ENCODE data around the gene PPFIBP1. TPM values are rescaled to one million over a fixed set of nuclear protein-coding genes. Genes with fewer than 3 reads are reported as not detected.

Gene PPFIBP1
- total and polyA plus RNA-seq, 2 of the 13 experiments (the other 11 are each of a cell fraction or from before 2014, with no cell fraction given), result 16.2 to 21.8 TPM

DNA sequence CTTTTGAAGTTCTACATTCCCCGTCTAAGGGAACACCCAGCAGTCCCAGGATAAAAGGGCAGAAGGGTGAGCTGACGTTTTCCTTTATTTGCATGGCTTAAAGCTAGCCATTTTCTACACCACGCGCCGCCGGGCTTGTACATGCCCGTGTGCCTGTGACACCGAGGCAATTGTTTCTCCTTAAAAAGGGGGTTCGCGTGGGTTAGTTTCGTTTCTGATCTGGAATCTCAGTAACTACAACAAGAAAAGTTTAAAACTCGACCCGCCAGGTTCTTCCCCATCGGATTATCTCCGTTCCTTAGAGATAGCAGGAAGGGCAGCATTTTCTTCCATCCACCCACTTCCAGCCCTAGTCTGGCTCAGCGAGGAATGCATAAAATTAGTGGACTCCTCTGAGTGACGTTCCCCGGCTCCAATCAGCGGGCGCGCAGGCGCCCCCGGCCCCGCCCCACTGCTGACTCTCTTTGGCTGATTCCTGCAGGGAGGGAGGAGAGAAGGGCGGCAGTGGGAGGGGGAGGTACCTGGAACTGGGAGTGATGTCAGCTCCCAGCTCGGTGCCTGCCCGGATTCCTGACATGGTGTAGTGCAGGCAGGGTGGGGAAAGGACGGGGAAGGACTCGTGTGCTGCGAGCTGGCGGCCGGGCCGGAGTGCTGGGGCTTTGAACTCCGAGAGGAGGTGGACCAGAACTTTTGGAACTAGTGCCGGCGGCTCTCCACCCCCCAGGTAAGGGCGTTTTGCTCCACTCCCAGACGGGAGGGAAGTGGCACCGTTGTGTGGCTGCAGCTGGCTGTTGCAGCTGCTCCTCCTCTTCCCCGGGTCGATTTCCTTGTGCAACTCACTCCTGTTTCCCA, at the start of gene PPFIBP1 (continued):
- TF ChIP-seq, protein P1, sequence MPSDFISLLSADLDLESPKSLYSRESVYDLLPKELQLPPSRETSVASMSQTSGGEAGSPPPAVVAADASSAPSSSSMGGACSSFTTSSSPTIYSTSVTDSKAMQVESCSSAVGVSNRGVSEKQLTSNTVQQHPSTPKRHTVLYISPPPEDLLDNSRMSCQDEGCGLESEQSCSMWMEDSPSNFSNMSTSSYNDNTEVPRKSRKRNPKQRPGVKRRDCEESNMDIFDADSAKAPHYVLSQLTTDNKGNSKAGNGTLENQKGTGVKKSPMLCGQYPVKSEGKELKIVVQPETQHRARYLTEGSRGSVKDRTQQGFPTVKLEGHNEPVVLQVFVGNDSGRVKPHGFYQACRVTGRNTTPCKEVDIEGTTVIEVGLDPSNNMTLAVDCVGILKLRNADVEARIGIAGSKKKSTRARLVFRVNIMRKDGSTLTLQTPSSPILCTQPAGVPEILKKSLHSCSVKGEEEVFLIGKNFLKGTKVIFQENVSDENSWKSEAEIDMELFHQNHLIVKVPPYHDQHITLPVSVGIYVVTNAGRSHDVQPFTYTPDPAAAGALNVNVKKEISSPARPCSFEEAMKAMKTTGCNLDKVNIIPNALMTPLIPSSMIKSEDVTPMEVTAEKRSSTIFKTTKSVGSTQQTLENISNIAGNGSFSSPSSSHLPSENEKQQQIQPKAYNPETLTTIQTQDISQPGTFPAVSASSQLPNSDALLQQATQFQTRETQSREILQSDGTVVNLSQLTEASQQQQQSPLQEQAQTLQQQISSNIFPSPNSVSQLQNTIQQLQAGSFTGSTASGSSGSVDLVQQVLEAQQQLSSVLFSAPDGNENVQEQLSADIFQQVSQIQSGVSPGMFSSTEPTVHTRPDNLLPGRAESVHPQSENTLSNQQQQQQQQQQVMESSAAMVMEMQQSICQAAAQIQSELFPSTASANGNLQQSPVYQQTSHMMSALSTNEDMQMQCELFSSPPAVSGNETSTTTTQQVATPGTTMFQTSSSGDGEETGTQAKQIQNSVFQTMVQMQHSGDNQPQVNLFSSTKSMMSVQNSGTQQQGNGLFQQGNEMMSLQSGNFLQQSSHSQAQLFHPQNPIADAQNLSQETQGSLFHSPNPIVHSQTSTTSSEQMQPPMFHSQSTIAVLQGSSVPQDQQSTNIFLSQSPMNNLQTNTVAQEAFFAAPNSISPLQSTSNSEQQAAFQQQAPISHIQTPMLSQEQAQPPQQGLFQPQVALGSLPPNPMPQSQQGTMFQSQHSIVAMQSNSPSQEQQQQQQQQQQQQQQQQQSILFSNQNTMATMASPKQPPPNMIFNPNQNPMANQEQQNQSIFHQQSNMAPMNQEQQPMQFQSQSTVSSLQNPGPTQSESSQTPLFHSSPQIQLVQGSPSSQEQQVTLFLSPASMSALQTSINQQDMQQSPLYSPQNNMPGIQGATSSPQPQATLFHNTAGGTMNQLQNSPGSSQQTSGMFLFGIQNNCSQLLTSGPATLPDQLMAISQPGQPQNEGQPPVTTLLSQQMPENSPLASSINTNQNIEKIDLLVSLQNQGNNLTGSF (CRISPR knock-in tag; IDR thresholded peaks at IDR 0.05), result no peak
- TF ChIP-seq, protein P2, sequence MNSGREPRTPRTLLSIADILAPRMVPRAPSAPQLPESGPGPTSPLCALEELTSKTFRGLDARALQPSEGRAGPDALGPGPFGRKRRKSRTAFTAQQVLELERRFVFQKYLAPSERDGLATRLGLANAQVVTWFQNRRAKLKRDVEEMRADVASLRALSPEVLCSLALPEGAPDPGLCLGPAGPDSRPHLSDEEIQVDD (CRISPR knock-in tag; IDR thresholded peaks at IDR 0.05; ENCODE audit: borderline replicate concordance), result no peak
- TF ChIP-seq ARNT (IDR thresholded peaks at IDR 0.05), result no peak
- TF ChIP-seq ZBTB21 (CRISPR knock-in tag; IDR thresholded peaks at IDR 0.05), result no peak
- TF ChIP-seq ZSCAN21 (CRISPR knock-in tag; IDR thresholded peaks at IDR 0.05; ENCODE audit: borderline replicate concordance), result 0 out of 2 replicates have a peak, but pooled peaks have one; percentile 14
- TF ChIP-seq GABPA (IDR thresholded peaks at IDR 0.05; ENCODE audit: low read depth, low read length), result no peak
- TF ChIP-seq GABPA (CRISPR knock-in tag; IDR thresholded peaks at IDR 0.05; ENCODE audit: low read depth), result no peak
- TF ChIP-seq, protein P3, sequence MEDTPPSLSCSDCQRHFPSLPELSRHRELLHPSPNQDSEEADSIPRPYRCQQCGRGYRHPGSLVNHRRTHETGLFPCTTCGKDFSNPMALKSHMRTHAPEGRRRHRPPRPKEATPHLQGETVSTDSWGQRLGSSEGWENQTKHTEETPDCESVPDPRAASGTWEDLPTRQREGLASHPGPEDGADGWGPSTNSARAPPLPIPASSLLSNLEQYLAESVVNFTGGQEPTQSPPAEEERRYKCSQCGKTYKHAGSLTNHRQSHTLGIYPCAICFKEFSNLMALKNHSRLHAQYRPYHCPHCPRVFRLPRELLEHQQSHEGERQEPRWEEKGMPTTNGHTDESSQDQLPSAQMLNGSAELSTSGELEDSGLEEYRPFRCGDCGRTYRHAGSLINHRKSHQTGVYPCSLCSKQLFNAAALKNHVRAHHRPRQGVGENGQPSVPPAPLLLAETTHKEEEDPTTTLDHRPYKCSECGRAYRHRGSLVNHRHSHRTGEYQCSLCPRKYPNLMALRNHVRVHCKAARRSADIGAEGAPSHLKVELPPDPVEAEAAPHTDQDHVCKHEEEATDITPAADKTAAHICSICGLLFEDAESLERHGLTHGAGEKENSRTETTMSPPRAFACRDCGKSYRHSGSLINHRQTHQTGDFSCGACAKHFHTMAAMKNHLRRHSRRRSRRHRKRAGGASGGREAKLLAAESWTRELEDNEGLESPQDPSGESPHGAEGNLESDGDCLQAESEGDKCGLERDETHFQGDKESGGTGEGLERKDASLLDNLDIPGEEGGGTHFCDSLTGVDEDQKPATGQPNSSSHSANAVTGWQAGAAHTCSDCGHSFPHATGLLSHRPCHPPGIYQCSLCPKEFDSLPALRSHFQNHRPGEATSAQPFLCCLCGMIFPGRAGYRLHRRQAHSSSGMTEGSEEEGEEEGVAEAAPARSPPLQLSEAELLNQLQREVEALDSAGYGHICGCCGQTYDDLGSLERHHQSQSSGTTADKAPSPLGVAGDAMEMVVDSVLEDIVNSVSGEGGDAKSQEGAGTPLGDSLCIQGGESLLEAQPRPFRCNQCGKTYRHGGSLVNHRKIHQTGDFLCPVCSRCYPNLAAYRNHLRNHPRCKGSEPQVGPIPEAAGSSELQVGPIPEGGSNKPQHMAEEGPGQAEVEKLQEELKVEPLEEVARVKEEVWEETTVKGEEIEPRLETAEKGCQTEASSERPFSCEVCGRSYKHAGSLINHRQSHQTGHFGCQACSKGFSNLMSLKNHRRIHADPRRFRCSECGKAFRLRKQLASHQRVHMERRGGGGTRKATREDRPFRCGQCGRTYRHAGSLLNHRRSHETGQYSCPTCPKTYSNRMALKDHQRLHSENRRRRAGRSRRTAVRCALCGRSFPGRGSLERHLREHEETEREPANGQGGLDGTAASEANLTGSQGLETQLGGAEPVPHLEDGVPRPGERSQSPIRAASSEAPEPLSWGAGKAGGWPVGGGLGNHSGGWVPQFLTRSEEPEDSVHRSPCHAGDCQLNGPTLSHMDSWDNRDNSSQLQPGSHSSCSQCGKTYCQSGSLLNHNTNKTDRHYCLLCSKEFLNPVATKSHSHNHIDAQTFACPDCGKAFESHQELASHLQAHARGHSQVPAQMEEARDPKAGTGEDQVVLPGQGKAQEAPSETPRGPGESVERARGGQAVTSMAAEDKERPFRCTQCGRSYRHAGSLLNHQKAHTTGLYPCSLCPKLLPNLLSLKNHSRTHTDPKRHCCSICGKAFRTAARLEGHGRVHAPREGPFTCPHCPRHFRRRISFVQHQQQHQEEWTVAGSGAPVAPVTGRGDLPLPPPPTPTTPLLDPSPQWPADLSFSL (CRISPR knock-in tag; IDR thresholded peaks at IDR 0.05), result no peak
- TF ChIP-seq ZNF619 (CRISPR knock-in tag; IDR thresholded peaks at IDR 0.05), result no peak
- peak; percentile 20; the same call in 1 of the 2 replicates for TF ChIP-seq NCOR1 (IDR thresholded peaks at IDR 0.05; ENCODE audit: borderline replicate concordance, low read length)
- TF ChIP-seq ATAD3A (CRISPR knock-in tag; IDR thresholded peaks at IDR 0.05), result no peak
- TF ChIP-seq KAT8 (CRISPR knock-in tag; IDR thresholded peaks at IDR 0.05), result peak; percentile 62; the same call in 1 of the 2 replicates
- no peak for TF ChIP-seq HMG20B (CRISPR knock-in tag; conservative IDR thresholded peaks at IDR 0.05)
- TF ChIP-seq, protein P4, sequence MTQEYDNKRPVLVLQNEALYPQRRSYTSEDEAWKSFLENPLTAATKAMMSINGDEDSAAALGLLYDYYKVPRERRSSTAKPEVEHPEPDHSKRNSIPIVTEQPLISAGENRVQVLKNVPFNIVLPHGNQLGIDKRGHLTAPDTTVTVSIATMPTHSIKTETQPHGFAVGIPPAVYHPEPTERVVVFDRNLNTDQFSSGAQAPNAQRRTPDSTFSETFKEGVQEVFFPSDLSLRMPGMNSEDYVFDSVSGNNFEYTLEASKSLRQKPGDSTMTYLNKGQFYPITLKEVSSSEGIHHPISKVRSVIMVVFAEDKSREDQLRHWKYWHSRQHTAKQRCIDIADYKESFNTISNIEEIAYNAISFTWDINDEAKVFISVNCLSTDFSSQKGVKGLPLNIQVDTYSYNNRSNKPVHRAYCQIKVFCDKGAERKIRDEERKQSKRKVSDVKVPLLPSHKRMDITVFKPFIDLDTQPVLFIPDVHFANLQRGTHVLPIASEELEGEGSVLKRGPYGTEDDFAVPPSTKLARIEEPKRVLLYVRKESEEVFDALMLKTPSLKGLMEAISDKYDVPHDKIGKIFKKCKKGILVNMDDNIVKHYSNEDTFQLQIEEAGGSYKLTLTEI (CRISPR knock-in tag; conservative IDR thresholded peaks at IDR 0.05), result no peak
- peak; percentile 21; the same call in 1 of the 2 replicates for TF ChIP-seq SALL1 (CRISPR knock-in tag; IDR thresholded peaks at IDR 0.05)
